Thyroid gland (tissue), 4 donors: ENCODE results near the gene EHBP1. TPM values are rescaled to one million over a fixed set of nuclear protein-coding genes. Genes with fewer than 3 reads are reported as not detected.
A peak's percentile ranks its signal among the peaks of the same experiment; 100 is the strongest.

Experiments
- DNase-seq, 2 donors: peaks; one replicate each; pipeline ENCODE4 v3.0.0-alpha.2; 2019
- H3K27ac ChIP-seq, 3 donors: fragments of 200-600 bp; sonication (generic); 1 replicate in 2 of 3; 2 replicates in 1 of 3; pipeline ENCODE4 v1.5.1; 2016 to 2019; ENCODE audit warnings: mild to moderate bottlenecking in 1 of 3, moderate library complexity in 1 of 3
- H3K27me3 ChIP-seq: fragments of 200-600 bp; sonication (generic); one replicate; pipeline ENCODE4 v1.5.1; 2019
- H3K36me3 ChIP-seq, 2 donors: fragments of 200-600 bp; sonication (generic); one replicate each; pipeline ENCODE4 v1.5.1; 2016 to 2019
- H3K4me1 ChIP-seq, 2 donors: fragments of 200-600 bp; sonication (generic); one replicate each; pipeline ENCODE4 v1.5.1; 2017 to 2019
- H3K4me3 ChIP-seq, 3 donors: fragments of 200-600 bp; sonication (generic); replicated peaks in 1 of 3; 1 replicate in 2 of 3; 2 replicates in 1 of 3; pipeline ENCODE4 v1.5.1; 2016; ENCODE audit warnings: mild to moderate bottlenecking in 1 of 3
- H3K9me3 ChIP-seq: fragments of 200-600 bp; sonication (generic); one replicate; pipeline ENCODE4 v1.5.1; 2017
- CTCF ChIP-seq, 6 experiments: fragments of 200-600 bp in 3 of 6; fragments of 450-650 bp in 3 of 6; sonication (generic) in 3 of 6; IDR thresholded peaks; one replicate each; pipeline ENCODE4 v1.5.1; 2016 to 2019; ENCODE audit warnings: antibody characterized with exemption in 6 of 6, mild to moderate bottlenecking in 2 of 6, inconsistent platforms in 1 of 6, moderate library complexity in 1 of 6
- POLR2A ChIP-seq, 2 donors: fragments of 450-650 bp; IDR thresholded peaks; one replicate each; pipeline ENCODE4 v1.6.1; 2017; ENCODE audit warnings: antibody characterized with exemption in 2 of 2, mild to moderate bottlenecking in 2 of 2, moderate library complexity in 1 of 2
- WGBS, 2 donors: methylation state at CpG; one replicate each; pipeline ENCODE4 v1.1.5; 2017; 5-methylcytosine and 5-hydroxymethylcytosine counted together
- intact Hi-C: fragments of 100-400 bp; cut with DNase I; formaldehyde crosslinking; loops from one replicate; pipeline ENCODE4 v1.15.1; 2023
- total RNA-seq, 4 donors: library from RNA; depleted of rRNA; stranded (reverse); fragments of >200 nt; gene quantifications; one replicate each; pipeline ENCODE4 v1.2.3, GENCODE V29; 2016

Gene EHBP1
- total RNA-seq, 4 donors from 2014 or later, result 49.9 to 68.8 (median 57.0) TPM

- Histone ChIP-seq H3K9me3 (no peaks in the 10 kb centered on the region), H3K4me3 (no peak overlapping the region), H3K4me1 (peaks cover 10 to 17% of the 10 kb centered on the region in 2 donors), H3K27me3 (no peaks in the 10 kb centered on the region), H3K27ac (no peak overlapping the region), H3K36me3 (peaks cover 0 to 4% of the 10 kb centered on the region in 2 donors)
- no peak for TF ChIP-seq CTCF (IDR thresholded peaks at IDR 0.05)
- no peak for TF ChIP-seq POLR2A (IDR thresholded peaks at IDR 0.05)
- 90 to 91% methylated on average over 2 of the region's 2 CpGs for WGBS, 2 donors
- intact Hi-C loops, result no loop called here
- no peak for DNase-seq
Observed at GRCh38 chr2:62992561-62992960, 287.0 kb downstream of the EHBP1 start.

DNA sequence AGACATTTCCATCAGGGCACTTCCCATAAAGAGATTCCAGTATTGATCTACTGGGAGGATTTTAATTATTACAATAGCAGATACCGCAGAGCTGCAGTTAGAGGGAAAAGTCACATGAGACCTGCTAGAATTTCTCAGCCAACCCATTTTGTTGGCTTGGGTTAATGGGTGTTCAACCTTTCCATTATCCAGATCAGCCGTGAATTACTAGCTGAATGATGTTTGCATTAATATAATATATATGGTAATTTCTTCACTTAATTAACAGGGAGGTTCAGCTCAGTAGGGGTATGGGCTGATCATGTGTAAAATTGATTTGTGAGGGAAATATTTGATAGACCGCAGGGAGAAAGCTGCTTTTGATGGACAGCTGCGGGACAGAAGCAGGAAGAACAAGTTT, 288.7 kb downstream of the EHBP1 start:
- no peak overlapping the region for H3K4me3 ChIP-seq
- peaks cover 10 to 17% of the 10 kb centered on the region in 2 donors for H3K4me1 ChIP-seq
- intact Hi-C loops, result no loop called here
- TF ChIP-seq CTCF (IDR thresholded peaks at IDR 0.05) (no peak), POLR2A (IDR thresholded peaks at IDR 0.05) (no peak)
- peaks cover 0 to 4% of the 10 kb centered on the region in 2 donors for H3K36me3 ChIP-seq
- no peaks in the 10 kb centered on the region for H3K9me3 ChIP-seq
- WGBS, 2 donors, result 97 to 99% methylated on average over 4 of the region's 4 CpGs
- H3K27ac ChIP-seq, result no peak overlapping the region
- no peaks in the 10 kb centered on the region for H3K27me3 ChIP-seq
- DNase-seq, result no peak

DNA sequence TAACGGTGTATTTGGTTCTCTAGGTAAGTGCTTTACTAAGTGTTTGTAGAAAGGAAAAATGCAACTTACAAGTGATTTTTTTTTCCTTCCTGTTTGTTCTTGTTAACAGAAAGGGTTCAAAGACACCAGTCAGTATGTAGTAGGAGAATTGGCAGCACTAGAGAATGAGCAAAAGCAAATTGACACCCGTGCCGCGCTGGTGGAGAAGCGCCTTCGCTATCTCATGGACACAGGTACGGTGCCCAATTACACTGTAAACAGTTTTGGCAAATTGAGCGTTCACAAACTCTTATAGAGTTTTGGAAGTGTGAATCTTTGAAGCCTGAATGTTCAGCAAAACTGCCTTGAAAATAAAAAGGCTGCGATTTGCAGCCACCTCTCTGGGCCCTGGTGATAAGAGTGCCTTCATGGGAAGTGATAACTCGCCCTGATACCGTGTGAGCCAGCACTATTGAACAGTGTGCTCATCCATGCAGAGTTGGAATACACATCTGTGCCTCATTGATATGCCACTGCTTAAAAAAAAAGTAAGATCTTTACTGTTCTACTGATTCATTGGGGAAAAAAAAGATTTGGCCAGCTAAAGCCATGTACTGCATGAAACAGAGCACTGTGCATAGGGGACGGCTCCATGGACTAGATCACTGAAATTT, 291.1 kb downstream of the EHBP1 start:
- H3K27me3 ChIP-seq, result no peaks in the 10 kb centered on the region
- no peak overlapping the region for H3K4me3 ChIP-seq
- no peak overlapping the region for H3K27ac ChIP-seq
- intact Hi-C loops, result no loop called here
- DNase-seq, result no peak
- TF ChIP-seq CTCF (IDR thresholded peaks at IDR 0.05) (no peak), POLR2A (IDR thresholded peaks at IDR 0.05) (no peak)
- H3K9me3 ChIP-seq, result no peaks in the 10 kb centered on the region
- peaks cover 8 to 9% of the 10 kb centered on the region in 2 donors for H3K4me1 ChIP-seq
- H3K36me3 ChIP-seq, result peaks cover 0 to 4% of the 10 kb centered on the region in 2 donors
- WGBS, 2 donors, result 95% methylated on average over 12 of the region's 12 CpGs

DNA sequence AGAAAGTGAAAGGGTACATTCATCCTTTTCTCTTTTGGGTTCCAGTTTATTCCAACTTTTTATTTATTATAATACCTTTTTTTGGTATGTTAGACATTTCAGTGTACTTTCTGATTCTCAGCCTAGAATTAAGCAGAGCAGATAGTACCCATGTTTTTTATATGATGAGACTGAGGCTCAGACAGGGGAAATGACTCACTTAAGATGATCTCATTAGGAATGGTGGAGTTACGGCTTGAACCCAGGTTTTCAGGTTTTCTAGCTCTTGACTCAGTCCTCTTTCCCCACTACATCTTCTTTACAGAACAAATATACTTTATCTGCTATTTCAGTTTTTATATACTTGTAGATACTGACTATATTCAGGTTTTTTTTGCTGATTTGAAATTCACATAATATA, 293.4 kb downstream of the EHBP1 start:
- no peak for DNase-seq
- H3K27me3 ChIP-seq, result no peaks in the 10 kb centered on the region
- H3K36me3 ChIP-seq, result peaks cover 0 to 4% of the 10 kb centered on the region in 2 donors
- H3K4me3 ChIP-seq, result no peak overlapping the region
- TF ChIP-seq POLR2A (IDR thresholded peaks at IDR 0.05) (no peak), CTCF (IDR thresholded peaks at IDR 0.05) (no peak)
- 92 to 97% methylated on average over 1 of the region's 1 CpG for WGBS, 2 donors
- intact Hi-C loops, result no loop called here
- no peaks in the 10 kb centered on the region for H3K9me3 ChIP-seq
- no peaks in the 10 kb centered on the region for H3K4me1 ChIP-seq
- H3K27ac ChIP-seq, result no peak overlapping the region

DNA sequence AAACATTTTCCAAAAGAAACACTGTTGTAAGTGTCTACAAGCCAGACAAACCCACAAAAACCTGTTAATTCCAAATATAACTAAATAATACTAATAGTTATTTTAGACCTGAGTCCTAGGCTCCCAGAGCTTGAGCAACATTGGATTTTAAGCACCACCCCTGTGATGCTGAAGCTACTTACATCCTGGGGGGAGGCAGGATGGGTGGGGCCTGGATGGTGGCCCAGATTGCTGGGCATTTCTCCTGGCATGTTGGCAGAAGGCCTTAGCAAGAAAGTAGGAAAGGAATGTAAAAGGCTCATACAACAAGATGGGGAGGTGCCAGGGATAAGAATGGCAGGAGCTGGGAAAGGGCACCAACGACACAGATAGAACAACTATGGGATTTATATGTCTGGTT, 294.4 kb downstream of the EHBP1 start:
- H3K4me1 ChIP-seq, result no peaks in the 10 kb centered on the region
- H3K27ac ChIP-seq, result no peak overlapping the region
- TF ChIP-seq POLR2A (IDR thresholded peaks at IDR 0.05) (no peak), CTCF (IDR thresholded peaks at IDR 0.05) (no peak)
- DNase-seq, result peak; percentile 44 to 58
- no peak overlapping the region for H3K4me3 ChIP-seq
- peaks cover 0 to 4% of the 10 kb centered on the region in 2 donors for H3K36me3 ChIP-seq
- no peaks in the 10 kb centered on the region for H3K27me3 ChIP-seq
- no peaks in the 10 kb centered on the region for H3K9me3 ChIP-seq
- 75 to 77% methylated on average over 1 of the region's 1 CpG for WGBS, 2 donors
- intact Hi-C loops, result no loop called here
